Measurements from ENCODE around the gene NGRN. TPM values are rescaled to one million over a fixed set of nuclear protein-coding genes. Genes with fewer than 3 reads are reported as not detected.

NGRN gene
- total RNA-seq, 1 experiment from 2014 or later: 137 TPM

DNA sequence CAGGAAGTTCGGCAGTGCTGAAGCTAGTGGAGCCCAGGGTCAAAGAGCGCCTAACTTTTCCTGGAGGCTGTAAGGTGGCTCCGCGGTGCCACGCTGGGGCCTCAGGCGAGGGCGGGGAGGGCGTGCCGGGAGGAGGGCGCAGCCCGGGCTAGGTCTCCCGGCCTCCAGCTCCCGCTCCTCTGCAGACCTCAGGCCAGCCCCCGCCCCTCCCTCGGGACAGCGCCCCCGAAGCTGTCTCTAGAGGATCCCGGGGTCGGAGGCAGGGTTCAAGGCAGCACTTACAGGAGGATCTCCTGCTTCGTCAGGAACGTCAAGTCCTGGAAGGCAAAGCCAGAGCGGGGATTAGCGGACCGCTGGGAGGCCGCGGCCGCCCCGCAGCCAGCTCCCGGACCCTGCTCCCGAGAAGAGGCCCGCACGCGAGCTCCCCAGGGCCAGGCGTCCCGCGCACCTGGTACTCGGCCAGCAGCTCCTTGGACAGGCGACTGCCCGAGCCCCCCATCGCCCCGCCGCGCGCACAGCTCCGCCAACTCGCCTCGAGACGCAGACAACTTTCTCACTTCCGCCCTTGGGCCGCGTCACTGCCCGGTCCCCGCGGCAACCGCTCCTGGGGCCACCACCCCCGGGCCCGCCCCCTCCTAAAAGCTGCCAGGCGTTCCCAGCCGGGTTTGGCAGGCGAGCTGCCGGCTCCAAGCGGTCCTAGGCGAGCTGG lies 31.9 kb upstream of the NGRN start, which contains the start of gene CIB1:
TSS of gene CIB1 (minus strand) at position 555 of the 709 bp plus-strand sequence. CDS start at position 499, 56 bp downstream.
- peak; percentile 79 for ATAC-seq
- peaks cover 43% of the 10 kb centered on the region for H3K4me1 ChIP-seq (ENCODE audit: control insufficient read depth, insufficient read depth, low read length)
- DNase-seq (ENCODE audit: low read depth, low spot score): no peak
- H3K4me3 ChIP-seq (ENCODE audit: low read depth in 2 of 2, low read length in 2 of 2): peak within 1 kb of the TSS; percentile 75 to 85
- H3K36me3 ChIP-seq (ENCODE audit: control insufficient read depth, insufficient read depth, low read length): no peaks in the 10 kb centered on the region; the same call in 1 of the 2 replicates
- POLR2A ChIA-PET: interaction anchor here (0.6 to 1.9 kb wide), 12 partner anchors 9 to 421 kb away, joined by 3 to 10 read pairs (median 4); partner anchors contain the start of genes NGRN and TTLL13
- intact Hi-C loops (cut with micrococcal nuclease; ENCODE audit: unreplicated experiment): no loop called here
- H3K9me3 ChIP-seq (ENCODE audit: control insufficient read depth, insufficient read depth, low read depth, low read length): no peaks in the 10 kb centered on the region
- CTCF ChIA-PET: interaction anchor here (0.6 to 1.3 kb wide), 7 partner anchors 11 to 296 kb away, joined by 3 to 7 read pairs (median 4); partner anchors contain the start of gene CRTC3
- in situ Hi-C loops (cut with HindIII; ENCODE audit: low pct_unique_long_range_greater_than_20kb, low sequenced_read_pairs): no loop called here
- no peaks in the 10 kb centered on the region for H3K27me3 ChIP-seq (ENCODE audit: control insufficient read depth, insufficient read depth, low read length)
- TF ChIP-seq TCF7L2 (IDR thresholded peaks at IDR 0.05; ENCODE audit: low read depth, low read length): no peak
- TF ChIP-seq SIN3A (IDR thresholded peaks at IDR 0.05; ENCODE audit: borderline replicate concordance, insufficient read depth, low read depth, low read length): peak; percentile 75
- TF ChIP-seq, protein P1, sequence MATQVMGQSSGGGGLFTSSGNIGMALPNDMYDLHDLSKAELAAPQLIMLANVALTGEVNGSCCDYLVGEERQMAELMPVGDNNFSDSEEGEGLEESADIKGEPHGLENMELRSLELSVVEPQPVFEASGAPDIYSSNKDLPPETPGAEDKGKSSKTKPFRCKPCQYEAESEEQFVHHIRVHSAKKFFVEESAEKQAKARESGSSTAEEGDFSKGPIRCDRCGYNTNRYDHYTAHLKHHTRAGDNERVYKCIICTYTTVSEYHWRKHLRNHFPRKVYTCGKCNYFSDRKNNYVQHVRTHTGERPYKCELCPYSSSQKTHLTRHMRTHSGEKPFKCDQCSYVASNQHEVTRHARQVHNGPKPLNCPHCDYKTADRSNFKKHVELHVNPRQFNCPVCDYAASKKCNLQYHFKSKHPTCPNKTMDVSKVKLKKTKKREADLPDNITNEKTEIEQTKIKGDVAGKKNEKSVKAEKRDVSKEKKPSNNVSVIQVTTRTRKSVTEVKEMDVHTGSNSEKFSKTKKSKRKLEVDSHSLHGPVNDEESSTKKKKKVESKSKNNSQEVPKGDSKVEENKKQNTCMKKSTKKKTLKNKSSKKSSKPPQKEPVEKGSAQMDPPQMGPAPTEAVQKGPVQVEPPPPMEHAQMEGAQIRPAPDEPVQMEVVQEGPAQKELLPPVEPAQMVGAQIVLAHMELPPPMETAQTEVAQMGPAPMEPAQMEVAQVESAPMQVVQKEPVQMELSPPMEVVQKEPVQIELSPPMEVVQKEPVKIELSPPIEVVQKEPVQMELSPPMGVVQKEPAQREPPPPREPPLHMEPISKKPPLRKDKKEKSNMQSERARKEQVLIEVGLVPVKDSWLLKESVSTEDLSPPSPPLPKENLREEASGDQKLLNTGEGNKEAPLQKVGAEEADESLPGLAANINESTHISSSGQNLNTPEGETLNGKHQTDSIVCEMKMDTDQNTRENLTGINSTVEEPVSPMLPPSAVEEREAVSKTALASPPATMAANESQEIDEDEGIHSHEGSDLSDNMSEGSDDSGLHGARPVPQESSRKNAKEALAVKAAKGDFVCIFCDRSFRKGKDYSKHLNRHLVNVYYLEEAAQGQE (IDR thresholded peaks at IDR 0.05; ENCODE audit: insufficient read depth in 1 of 2, low read depth in 2 of 2, low read length in 1 of 2): no peak
- TF ChIP-seq POLR2AphosphoS5 (IDR thresholded peaks at IDR 0.05; ENCODE audit: low read depth, low read length): no peak; the same call in none of the 2 replicates
- TF ChIP-seq, protein P2, sequence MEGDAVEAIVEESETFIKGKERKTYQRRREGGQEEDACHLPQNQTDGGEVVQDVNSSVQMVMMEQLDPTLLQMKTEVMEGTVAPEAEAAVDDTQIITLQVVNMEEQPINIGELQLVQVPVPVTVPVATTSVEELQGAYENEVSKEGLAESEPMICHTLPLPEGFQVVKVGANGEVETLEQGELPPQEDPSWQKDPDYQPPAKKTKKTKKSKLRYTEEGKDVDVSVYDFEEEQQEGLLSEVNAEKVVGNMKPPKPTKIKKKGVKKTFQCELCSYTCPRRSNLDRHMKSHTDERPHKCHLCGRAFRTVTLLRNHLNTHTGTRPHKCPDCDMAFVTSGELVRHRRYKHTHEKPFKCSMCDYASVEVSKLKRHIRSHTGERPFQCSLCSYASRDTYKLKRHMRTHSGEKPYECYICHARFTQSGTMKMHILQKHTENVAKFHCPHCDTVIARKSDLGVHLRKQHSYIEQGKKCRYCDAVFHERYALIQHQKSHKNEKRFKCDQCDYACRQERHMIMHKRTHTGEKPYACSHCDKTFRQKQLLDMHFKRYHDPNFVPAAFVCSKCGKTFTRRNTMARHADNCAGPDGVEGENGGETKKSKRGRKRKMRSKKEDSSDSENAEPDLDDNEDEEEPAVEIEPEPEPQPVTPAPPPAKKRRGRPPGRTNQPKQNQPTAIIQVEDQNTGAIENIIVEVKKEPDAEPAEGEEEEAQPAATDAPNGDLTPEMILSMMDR (IDR thresholded peaks at IDR 0.05): no peak
- BruUV-seq (replicated peaks): TSS peak; percentile 78
- H3K27ac ChIP-seq (ENCODE audit: low read length): peak within 1 kb of the TSS; percentile 99

DNA sequence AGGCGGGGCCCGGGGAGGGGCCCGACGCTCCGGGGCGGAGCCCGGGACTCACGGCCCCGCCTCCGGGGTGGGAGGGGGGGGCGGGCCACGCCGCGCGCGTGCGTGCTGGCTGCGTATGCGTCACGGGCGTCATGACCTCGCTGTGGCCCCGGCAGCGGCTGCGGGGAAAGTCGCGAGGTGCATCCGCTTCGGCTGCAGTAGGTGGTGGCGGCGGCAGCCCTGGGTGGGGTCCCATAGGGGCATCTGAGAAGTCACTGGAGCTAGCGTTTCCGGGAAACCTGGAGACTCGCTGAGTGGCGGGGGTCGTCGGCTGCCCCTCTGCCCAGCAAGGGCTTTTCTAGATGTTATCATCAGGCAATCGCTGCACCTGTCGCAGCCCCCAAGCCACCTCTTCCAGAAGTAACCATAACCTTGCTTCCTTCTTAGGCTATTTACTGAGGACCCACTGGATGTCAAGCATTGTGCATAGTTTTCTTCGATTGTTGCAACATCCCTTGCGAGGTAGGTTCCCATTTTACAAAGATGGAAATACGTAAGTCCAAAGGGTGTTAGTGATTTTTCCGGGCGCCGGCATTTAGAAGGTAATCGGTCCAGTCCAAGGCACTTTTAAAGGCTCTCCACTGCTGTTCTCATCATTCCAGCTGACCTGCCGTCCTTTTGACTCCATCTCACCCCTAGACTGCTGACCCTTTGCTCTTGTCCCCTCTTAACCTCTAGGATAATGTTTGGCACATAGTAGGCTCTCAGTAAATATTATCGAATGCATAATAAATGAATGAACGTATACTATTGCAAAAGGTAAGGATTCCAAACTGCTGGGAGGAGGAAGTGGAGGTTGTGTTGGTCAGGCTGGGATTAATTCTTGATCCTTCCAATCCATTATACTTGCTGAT lies 31.1 kb upstream of the NGRN start, which contains the start of gene GDPGP1:
TSS of gene GDPGP1 (plus strand) at position 114 of the 893 bp plus-strand sequence. CDS start 6,700 bp downstream, outside the sequence.
- ChIA-PET POLR2A (interaction anchor here (0.6 to 1.9 kb wide), 10 partner anchors 9 to 421 kb away, joined by 3 to 9 read pairs (median 4); partner anchors contain the start of gene TTLL13), CTCF (interaction anchor here (0.6 kb wide), 3 partner anchors 10 to 295 kb away, joined by 4 to 7 read pairs (median 4); partner anchors contain the start of gene CRTC3)
- H3K27me3 ChIP-seq (ENCODE audit: control insufficient read depth, insufficient read depth, low read length): no peaks in the 10 kb centered on the region
- no peak for DNase-seq (ENCODE audit: low read depth, low spot score)
- TF ChIP-seq SIN3A (IDR thresholded peaks at IDR 0.05; ENCODE audit: borderline replicate concordance, insufficient read depth, low read depth, low read length) (no peak), POLR2AphosphoS5 (IDR thresholded peaks at IDR 0.05; ENCODE audit: low read depth, low read length) (peak; percentile 31; the same call in 1 of the 2 replicates)
- no peaks in the 10 kb centered on the region; the same call in 1 of the 2 replicates for H3K36me3 ChIP-seq (ENCODE audit: control insufficient read depth, insufficient read depth, low read length)
- peaks cover 35% of the 10 kb centered on the region for H3K4me1 ChIP-seq (ENCODE audit: control insufficient read depth, insufficient read depth, low read length)
- H3K27ac ChIP-seq (ENCODE audit: low read length): peak within 1 kb of the TSS; percentile 99
- H3K9me3 ChIP-seq (ENCODE audit: control insufficient read depth, insufficient read depth, low read depth, low read length): no peaks in the 10 kb centered on the region
- BruUV-seq (replicated peaks): no TSS peak
- H3K4me3 ChIP-seq (ENCODE audit: low read depth in 2 of 2, low read length in 2 of 2): peak within 1 kb of the TSS; percentile 75 to 85
- in situ Hi-C loops (cut with HindIII; ENCODE audit: low pct_unique_long_range_greater_than_20kb, low sequenced_read_pairs): no loop called here
- no peak for ATAC-seq
- intact Hi-C loops (cut with micrococcal nuclease; ENCODE audit: unreplicated experiment): no loop called here

All from Panc1 (cell line).